Measurements from ENCODE around the gene NAALADL2.

The NAALADL2 gene

DNA sequence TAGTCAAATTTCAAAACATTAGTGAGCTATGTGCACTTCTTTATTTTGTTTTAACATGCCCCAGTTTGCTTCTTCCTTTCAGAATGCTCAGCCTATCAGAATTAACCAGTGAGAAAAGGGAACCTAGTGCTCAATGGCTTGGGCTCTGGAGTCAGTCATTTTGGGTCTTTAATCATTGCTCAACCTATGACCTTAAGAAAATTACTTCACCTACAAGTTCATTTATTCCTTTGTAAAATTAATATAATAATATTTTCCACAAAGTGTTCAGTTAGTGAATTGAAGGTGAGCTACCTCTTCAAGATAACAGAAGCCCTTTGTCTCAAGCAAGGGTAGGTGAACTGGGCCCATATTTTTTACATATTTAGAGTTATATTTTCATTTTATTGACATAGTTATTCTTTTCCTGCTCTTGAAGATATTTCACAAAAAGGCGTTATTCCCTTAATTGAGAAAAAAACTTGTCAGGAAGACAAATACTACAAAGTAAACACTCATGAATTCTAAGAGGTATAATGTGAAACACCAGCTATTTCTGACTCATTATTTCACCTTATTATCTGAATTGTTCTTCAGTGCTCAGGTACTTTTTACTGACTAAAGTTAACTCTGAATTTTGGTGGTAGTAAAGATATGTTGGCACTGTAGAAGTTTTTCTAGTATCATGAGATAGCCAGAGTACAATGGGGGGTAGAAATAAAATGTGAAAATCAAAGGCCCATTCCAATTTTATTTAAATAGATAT is 415.5 kb downstream of the NAALADL2 start:
- peak overlapping the region; percentile 67; the same call in 1 of the 2 replicates for H3K9ac ChIP-seq (ENCODE audit: low read length)
- H3K4me3 ChIP-seq (ENCODE audit: low read depth, low read length, poor library complexity, severe bottlenecking) = peak overlapping the region; percentile 64
- peaks cover 7% of the 10 kb centered on the region; the same call in 1 of the 2 replicates for H3K36me3 ChIP-seq (ENCODE audit: insufficient read depth, low read length)
- H3K4me2 ChIP-seq (ENCODE audit: low read length) = peak overlapping the region; percentile 41
- TF ChIP-seq EZH2 (IDR thresholded peaks at IDR 0.05; ENCODE audit: borderline replicate concordance, low read length) = no peak
- TF ChIP-seq, protein P1, sequence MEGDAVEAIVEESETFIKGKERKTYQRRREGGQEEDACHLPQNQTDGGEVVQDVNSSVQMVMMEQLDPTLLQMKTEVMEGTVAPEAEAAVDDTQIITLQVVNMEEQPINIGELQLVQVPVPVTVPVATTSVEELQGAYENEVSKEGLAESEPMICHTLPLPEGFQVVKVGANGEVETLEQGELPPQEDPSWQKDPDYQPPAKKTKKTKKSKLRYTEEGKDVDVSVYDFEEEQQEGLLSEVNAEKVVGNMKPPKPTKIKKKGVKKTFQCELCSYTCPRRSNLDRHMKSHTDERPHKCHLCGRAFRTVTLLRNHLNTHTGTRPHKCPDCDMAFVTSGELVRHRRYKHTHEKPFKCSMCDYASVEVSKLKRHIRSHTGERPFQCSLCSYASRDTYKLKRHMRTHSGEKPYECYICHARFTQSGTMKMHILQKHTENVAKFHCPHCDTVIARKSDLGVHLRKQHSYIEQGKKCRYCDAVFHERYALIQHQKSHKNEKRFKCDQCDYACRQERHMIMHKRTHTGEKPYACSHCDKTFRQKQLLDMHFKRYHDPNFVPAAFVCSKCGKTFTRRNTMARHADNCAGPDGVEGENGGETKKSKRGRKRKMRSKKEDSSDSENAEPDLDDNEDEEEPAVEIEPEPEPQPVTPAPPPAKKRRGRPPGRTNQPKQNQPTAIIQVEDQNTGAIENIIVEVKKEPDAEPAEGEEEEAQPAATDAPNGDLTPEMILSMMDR (IDR thresholded peaks at IDR 0.05; ENCODE audit: low read length) = no peak
- peak overlapping the region; percentile 65 for H3K27ac ChIP-seq (ENCODE audit: low read depth, low read length, poor library complexity, severe bottlenecking)
- no peaks in the 10 kb centered on the region for H3K9me3 ChIP-seq (ENCODE audit: low read length)
- peaks cover 21% of the 10 kb centered on the region for H3K79me2 ChIP-seq (ENCODE audit: insufficient read depth, low read length)
- peaks cover 18% of the 10 kb centered on the region for H3K4me1 ChIP-seq (ENCODE audit: insufficient read depth, low read length, severe bottlenecking)
- no peaks in the 10 kb centered on the region for H3K9me2 ChIP-seq (ENCODE audit: low read depth, low read length)
- peak overlapping the region; percentile 57; the same call in 1 of the 2 replicates for H2AFZ ChIP-seq (ENCODE audit: low read length)
- H3K27me3 ChIP-seq (ENCODE audit: insufficient read depth, low read length) = no peaks in the 10 kb centered on the region
- no peaks in the 10 kb centered on the region for H3F3A ChIP-seq (ENCODE audit: insufficient read depth, low read length)
- no peaks in the 10 kb centered on the region for H4K20me1 ChIP-seq (ENCODE audit: insufficient read depth, low read length)

DNA sequence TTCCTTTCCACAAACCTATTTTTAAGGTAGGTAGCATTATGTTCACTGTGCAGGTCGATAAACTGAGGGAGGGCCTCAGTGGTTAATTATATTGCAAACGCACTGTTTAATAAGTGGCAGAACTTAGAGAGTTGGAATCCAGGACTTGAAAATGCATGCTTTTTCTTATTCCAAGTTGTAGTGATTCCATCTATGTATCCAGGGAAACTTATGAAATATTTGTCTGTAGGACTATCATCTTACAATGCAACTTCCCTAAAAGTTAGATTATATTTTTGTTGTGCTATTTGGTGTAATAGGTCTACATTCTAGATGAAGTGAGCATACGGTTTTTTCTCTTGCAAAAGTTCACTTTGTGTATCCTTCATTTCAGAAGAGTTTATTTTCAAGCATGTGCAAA is 419.5 kb downstream of the NAALADL2 start:
- no peak overlapping the region for H2AFZ ChIP-seq (ENCODE audit: low read length)
- H3K9me2 ChIP-seq (ENCODE audit: low read depth, low read length) = no peaks in the 10 kb centered on the region
- H3K27me3 ChIP-seq (ENCODE audit: insufficient read depth, low read length) = no peaks in the 10 kb centered on the region
- H3K4me1 ChIP-seq (ENCODE audit: insufficient read depth, low read length, severe bottlenecking) = peaks cover 13% of the 10 kb centered on the region
- no peak overlapping the region for H3K9ac ChIP-seq (ENCODE audit: low read length)
- no peak overlapping the region for H3K4me3 ChIP-seq (ENCODE audit: low read depth, low read length, poor library complexity, severe bottlenecking)
- H3K36me3 ChIP-seq (ENCODE audit: insufficient read depth, low read length) = no peaks in the 10 kb centered on the region
- H3K79me2 ChIP-seq (ENCODE audit: insufficient read depth, low read length) = peaks cover 2% of the 10 kb centered on the region
- H4K20me1 ChIP-seq (ENCODE audit: insufficient read depth, low read length) = no peaks in the 10 kb centered on the region
- H3F3A ChIP-seq (ENCODE audit: insufficient read depth, low read length) = no peaks in the 10 kb centered on the region
- H3K27ac ChIP-seq (ENCODE audit: low read depth, low read length, poor library complexity, severe bottlenecking) = no peak overlapping the region
- no peak overlapping the region for H3K4me2 ChIP-seq (ENCODE audit: low read length)
- H3K9me3 ChIP-seq (ENCODE audit: low read length) = no peaks in the 10 kb centered on the region
- TF ChIP-seq, protein P1 (IDR thresholded peaks at IDR 0.05; ENCODE audit: low read length) = no peak
- no peak for TF ChIP-seq EZH2 (IDR thresholded peaks at IDR 0.05; ENCODE audit: borderline replicate concordance, low read length)

DNA sequence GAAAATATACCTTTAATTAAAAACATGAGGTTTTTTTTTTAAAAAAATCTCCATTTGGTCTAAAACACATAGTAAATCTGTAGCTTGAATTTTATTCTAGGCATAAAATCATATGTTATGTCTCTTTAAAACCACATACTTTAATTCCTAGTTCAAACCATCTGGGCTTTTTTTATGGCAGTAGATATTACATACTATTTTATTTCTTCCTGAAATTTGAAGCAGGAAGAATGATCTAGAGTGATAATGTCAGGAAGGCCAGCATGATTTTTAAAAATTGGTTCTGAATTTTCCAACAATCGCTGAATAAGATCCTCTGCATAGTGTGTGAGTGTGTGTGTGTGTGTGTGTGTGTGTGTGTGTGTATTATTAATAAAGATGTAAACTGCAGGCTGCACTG is 420.3 kb downstream of the NAALADL2 start:
- Histone ChIP-seq H3K9me3 (ENCODE audit: low read length) (no peaks in the 10 kb centered on the region), H3K4me2 (ENCODE audit: low read length) (no peak overlapping the region), H3K9me2 (ENCODE audit: low read depth, low read length) (no peaks in the 10 kb centered on the region), H3K4me3 (ENCODE audit: low read depth, low read length, poor library complexity, severe bottlenecking) (no peak overlapping the region), H3K27ac (ENCODE audit: low read depth, low read length, poor library complexity, severe bottlenecking) (peak overlapping the region; percentile 1), H3K9ac (ENCODE audit: low read length) (no peak overlapping the region), H3F3A (ENCODE audit: insufficient read depth, low read length) (no peaks in the 10 kb centered on the region), H4K20me1 (ENCODE audit: insufficient read depth, low read length) (no peaks in the 10 kb centered on the region), H3K79me2 (ENCODE audit: insufficient read depth, low read length) (no peaks in the 10 kb centered on the region), H3K36me3 (ENCODE audit: insufficient read depth, low read length) (no peaks in the 10 kb centered on the region), H3K4me1 (ENCODE audit: insufficient read depth, low read length, severe bottlenecking) (peaks cover 6% of the 10 kb centered on the region), H2AFZ (ENCODE audit: low read length) (no peak overlapping the region), H3K27me3 (ENCODE audit: insufficient read depth, low read length) (no peaks in the 10 kb centered on the region)
- TF ChIP-seq, protein P1 (IDR thresholded peaks at IDR 0.05; ENCODE audit: low read length) = no peak
- no peak for TF ChIP-seq EZH2 (IDR thresholded peaks at IDR 0.05; ENCODE audit: borderline replicate concordance, low read length)

Measured in OCI-LY1 (cell line).